GM12892 (cell line): Measurements from ENCODE around the gene CDCP2.
"Not testable (repeated sequence)": the region's sequence is repeated elsewhere in the genome, so short reads cannot be mapped to it uniquely, and the experiment has no call there.

Experiments used
- DNase-seq: peaks from one replicate; pipeline ENCODE4 v3.0.0; 2011; ENCODE audit not compliant: insufficient read length
- FAIRE-seq: peaks from 2 replicates; lab custom pipeline; 2011; peaks lifted over from hg19 to GRCh38; lab: Jason Lieb, UNC
- POLR2A ChIP-seq: IDR thresholded peaks from 2 replicates; pipeline ENCODE4 v1.6.1; 2011; ENCODE audit warnings: low read depth, low read length, control low read depth
- POLR2AphosphoS5 ChIP-seq: IDR thresholded peaks from 2 replicates; pipeline ENCODE4 v1.6.1; 2011; ENCODE audit warnings: low read depth, low read length, control low read depth
- TAF1 ChIP-seq: IDR thresholded peaks from 2 replicates; pipeline ENCODE4 v1.6.1; 2011; ENCODE audit warnings: low read depth, mild to moderate bottlenecking, control low read depth, low read length, borderline replicate concordance

Gene CDCP2

DNA sequence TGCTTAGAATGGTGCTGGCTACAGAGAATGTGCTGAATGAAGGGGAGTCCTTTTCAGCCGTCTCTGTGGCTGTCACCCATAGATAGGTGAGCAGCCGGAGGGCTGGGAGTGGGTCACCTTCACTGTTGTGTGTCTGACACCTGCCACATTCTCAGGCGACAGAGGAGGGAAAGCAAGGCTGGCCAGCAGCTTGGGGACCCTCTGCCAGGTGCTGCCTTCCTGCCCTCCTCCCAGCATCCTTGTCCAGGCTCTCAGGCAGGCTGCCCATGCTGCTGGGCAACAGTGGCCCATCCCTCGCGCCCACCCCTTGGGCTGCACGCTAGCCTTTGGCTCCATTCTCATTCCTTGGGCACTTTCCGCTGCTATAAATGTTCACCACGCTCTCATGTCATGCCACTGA is 24.9 kb upstream of the CDCP2 start:
- no peak for FAIRE-seq
- DNase-seq, result no peak
- TF ChIP-seq TAF1 (no peak), POLR2AphosphoS5 (no peak), POLR2A (no peak)

DNA sequence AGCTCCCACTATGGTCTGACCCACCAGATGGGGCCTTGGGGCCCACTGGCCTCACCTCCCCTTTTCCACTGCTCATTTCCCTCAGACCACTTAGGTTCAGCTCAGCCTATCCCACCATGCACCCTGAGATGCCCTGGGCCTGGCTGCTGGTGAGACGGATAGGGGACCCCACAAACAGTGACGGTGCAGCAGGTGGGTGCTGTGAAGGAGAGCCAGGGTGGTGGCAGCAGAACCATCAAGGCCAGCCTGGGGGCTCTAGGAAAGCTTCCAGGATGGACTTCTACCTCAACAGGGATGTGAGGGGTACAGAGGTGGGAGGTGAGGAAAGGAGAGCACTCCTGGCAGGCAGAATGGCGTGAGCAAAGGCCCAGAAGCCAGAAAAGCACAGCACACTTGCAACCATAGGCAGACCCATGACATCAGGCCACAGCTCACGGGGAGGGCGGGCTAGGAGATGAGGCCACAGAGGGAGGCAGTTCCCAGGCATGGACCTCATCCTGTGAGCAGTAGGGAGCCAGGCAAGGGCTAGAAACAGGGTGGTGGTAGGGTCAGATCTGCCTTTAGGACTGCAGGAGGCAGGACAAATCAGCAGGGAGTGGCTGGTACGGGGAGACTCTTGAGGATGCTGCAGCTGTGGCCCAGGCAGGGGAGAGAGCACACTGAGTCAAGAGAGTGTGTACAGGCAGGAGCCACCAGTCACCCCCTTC is 24.0 kb upstream of the CDCP2 start:
- no peak for TF ChIP-seq TAF1
- no peak for TF ChIP-seq POLR2A
- no peak for TF ChIP-seq POLR2AphosphoS5
- FAIRE-seq, result no peak
- DNase-seq, result no peak

DNA sequence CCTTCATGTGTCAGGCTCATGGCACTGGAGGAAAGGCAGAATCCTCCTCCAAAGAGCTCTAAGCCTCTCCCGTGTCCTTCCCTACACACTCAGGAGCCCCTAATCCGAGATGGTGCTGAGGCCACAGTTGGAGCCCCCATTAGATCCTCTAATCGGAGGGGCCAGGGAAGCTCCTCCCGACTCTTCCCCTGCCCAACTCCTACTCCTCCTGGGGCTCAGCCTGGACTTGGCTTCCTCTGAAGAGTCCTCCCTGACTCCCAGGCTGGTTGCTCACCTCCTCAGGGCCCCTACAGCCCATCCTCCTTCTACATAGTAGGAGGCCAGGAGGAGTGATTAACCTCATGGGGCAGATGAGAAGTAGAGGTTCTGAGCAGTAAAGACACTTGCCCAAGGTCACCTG is 21.3 kb upstream of the CDCP2 start:
- no peak for DNase-seq
- no peak for FAIRE-seq
- TF ChIP-seq POLR2AphosphoS5 (no peak), POLR2A (no peak), TAF1 (no peak)

DNA sequence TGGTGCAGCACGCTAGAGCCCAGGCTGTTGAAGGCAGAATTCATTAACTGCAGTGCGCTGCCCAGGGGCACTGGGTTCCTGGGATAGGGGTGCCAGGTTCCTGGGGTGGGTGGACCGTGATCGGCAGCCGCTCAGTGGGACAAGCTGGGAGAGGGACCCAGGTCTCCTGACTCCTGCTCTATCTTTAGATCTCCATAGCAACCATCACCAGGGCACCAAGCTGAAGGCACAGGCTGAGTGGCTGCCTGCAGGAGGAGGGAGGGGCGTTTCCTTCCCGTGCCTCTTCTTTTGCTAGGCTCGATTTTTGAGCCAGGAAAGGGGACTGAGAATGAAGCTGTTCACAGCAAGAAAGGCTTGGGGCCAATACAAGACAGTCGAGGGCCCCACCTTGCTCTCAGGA is 20.9 kb upstream of the CDCP2 start:
- FAIRE-seq (no peak), DNase-seq (no peak)
- no peak for TF ChIP-seq POLR2A
- no peak for TF ChIP-seq TAF1
- TF ChIP-seq POLR2AphosphoS5, result no peak

DNA sequence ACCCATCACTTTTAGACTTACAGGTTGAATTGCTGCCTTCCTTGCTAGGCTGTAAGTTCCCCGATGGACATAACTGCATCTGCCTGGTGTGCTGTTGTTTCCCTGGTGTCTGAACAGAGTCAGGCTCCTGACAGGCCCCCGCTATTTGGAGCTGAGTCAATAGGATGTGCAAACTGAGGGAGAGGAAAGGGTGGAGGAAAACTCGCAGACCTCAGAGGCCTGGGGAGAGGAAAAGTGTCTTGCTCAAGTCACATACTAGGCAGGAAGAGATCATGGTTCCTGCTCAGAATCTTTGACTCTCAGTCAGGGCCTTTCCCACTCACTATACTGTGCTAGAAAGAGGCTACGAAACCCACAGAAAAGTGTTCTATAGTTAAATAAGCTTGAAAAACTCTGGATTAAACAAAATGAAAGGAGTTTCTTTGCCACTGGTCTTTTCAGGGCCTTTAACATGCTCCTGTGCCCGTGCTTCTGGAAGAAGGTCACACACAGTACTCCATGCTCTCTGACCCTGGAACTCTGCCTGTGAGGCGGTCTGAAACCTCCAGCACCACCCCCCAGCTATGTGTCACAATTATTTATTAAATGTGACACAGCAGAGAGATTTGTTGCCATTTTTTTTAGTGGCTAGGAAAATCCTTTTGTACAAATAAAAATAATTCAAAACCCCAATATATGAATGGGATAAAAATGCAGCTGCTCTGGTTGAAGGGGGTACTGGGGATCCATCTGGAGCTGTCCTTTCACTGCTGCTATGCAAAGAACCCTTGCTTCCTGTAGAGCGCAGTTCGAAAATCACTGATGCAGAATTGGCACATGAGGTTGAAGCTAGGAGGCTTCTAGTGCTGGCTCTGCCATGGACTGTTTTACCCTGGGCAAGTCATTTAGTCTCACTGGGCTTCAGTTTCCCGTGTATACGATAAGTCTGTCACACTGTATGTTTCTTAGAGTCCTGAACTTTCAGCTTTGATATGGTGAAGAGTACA is 20.1 kb upstream of the CDCP2 start:
- TF ChIP-seq POLR2AphosphoS5, result no peak
- no peak for TF ChIP-seq TAF1
- no peak for TF ChIP-seq POLR2A
- FAIRE-seq (no peak), DNase-seq (no peak)

DNA sequence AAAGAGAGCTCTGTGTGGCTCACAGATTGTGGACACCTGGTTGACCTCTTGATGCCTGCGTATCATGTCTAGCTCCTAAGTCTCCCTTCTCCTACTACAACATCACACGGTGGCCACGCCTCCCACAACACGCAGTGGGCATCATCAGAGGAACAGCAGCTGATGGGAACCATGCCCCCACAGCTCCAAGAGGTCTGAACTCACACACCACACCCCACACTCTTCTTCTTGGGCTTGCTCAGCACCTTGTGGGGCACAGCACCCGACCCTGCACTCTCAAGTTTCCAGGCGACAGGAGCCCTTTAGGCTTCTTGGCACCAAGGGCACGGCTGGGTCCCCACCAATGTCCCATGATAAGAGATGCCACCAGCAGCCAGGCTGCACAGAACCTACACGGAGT is 18.8 kb upstream of the CDCP2 start:
- no peak for DNase-seq
- TF ChIP-seq POLR2A (no peak), TAF1 (no peak), POLR2AphosphoS5 (no peak)
- no peak for FAIRE-seq

DNA sequence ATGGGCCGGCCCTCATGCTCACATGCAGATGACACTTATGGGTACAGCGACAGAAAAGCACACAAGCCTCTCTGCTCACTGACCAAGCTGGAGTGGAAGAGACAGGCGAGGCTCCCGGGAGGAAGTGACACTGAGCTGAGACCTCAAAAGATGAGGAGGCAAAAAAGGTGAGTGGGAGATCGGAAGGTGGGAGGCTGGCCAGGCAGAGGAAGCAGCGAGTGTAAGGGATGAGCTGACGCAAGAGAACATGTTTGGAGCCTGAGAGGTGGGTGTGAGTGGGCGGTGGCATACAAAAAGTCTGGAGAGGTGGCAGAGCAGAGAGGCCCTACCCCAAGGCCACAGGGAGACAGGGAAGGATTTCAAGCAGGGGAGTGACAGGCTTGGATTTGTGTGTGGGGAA is 18.2 kb upstream of the CDCP2 start:
- FAIRE-seq (no peak), DNase-seq (no peak)
- TF ChIP-seq TAF1, result no peak
- TF ChIP-seq POLR2A, result no peak
- no peak for TF ChIP-seq POLR2AphosphoS5

DNA sequence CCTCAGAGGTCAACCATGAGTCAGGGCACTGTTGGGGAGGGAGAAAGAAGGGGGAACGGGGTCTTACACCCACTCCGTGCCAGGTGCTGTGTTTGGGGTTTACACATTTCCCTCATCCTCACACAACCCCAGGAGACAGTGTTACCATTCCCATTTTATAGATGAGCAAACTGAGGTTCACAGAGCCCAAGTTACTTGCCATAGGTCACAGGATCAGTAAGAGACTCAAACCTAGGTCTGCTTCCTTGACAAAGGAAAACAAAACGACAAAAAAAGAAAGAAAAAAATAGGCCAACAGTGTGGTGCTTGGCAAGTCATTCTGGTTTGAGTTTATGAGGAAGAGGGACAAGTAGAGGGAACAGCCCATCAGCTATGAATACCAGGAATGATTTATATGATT is 16.3 kb upstream of the CDCP2 start:
- FAIRE-seq (no peak), DNase-seq (no peak)
- no peak for TF ChIP-seq POLR2AphosphoS5
- no peak for TF ChIP-seq TAF1
- TF ChIP-seq POLR2A, result no peak

DNA sequence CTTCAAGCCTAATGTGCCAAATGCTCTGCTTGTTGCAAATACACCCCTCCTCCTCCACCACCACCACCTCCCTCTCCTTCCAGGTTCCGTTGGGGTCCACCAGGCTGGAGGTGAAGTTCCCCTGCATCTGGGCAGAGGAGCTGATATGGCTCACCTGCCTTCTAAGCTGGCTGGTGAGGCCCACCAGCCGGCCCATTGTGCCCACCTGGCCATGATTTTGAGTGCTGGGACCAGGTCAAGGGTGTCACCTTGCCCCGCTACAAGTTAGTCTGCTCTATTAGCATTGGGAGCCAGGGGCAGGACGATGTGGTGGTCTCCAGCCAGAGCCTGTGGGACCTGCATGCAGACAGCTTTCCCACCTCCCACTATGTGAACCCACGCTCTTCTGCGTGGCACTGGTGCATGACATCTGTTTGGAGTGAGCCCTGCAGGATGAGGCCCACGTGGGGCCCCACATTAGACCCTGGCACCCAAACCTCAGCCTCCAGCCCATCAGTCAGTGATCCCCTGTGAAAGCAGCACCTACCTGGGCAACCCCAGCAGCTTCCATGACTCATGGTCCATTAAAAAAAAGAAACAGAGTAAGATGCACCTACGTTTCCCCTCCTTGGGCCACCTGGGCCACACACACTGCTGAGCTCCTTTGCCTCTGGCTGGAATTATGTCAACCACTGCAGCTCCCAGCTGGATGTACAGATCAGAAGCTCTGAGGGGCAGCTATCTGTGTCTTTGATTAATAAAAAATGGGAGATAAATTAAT is 15.6 kb upstream of the CDCP2 start:
- FAIRE-seq (no peak), DNase-seq (no peak)
- TF ChIP-seq TAF1 (no peak), POLR2A (no peak), POLR2AphosphoS5 (no peak)

DNA sequence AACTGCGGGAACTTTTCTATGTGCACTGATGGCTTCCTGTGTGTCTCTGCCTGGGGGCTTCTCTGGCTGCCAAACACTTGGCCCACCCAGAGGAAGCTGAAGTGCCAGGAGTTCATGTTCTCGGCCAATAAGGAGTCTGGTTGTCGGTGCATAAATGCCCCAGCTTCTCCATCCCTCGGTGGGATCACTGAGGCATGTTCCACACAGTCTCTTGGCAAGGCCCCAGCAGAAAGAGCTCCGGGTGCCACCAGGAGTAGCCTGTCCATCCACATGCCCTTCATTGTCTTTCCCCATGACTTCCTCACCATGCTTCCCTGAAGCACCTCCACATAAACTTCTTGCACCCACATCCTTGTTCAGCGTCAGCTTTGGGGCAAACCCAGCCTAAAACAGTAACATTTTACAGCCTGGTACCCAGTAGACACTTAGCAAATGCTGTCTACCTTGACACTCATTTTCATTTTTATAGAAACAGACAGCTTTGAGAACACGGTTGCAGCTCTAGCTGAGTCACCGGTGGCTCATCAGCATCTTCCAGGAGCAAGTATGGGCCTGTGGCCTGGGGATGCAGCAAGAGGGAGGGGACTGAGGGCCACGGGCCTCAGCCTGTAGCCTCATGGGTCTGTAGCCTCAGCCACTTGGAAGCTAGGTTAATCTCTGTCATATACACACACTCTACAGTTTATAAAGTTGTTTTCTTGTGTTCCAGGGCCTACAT is 14.8 kb upstream of the CDCP2 start:
- no peak for DNase-seq
- no peak for FAIRE-seq
- TF ChIP-seq POLR2AphosphoS5, result no peak
- TF ChIP-seq TAF1, result no peak
- TF ChIP-seq POLR2A, result no peak

DNA sequence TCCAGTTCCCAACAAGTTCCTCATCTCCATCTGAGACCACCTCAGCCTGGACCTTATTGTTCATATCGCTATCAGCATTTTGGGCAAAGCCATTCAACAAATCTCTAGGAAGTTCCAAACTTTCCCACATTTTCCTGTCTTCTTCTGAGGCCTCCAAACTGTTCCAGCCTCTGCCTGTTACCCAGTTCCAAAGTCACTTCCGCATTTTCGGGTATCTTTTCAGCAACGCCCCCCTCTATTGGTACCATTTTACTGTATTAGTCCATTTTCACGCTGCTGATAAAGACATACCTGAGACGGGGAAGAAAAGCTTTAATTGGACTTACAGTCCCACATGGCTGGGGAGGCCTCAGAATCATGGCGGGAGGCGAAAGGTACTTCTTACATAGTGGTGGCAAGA is 13.6 kb upstream of the CDCP2 start:
- FAIRE-seq, DNase-seq: not testable (repeated sequence)
